Calu3 (cell line): ENCODE measurements around the gene CAMK2N1. TPM values are rescaled to one million over a fixed set of nuclear protein-coding genes. Genes with fewer than 3 reads are reported as not detected.

Experiments
- BruUV-seq: library from RNA; stranded (reverse); fragments of 400-500 nt; replicated peaks from 2 replicates; lab custom pipeline; 2021; lab: Mats Ljungman, UMichigan
- CTCF ChIA-PET: fragments of 300-600 bp; sonication (Branson Sonifier 250); formaldehyde crosslinking; loops from one replicate; lab custom pipeline; 2022; ENCODE audit warnings: antibody characterized with exemption; lab: Charles Lee
- DNase-seq: peaks from one replicate; pipeline ENCODE4 v3.0.0; 2022
- H3K27ac Mint-ChIP-seq: one replicate; pipeline ENCODE4 v1.8.0; 2022; ENCODE audit warnings: mixed read lengths; ENCODE audit not compliant: unreplicated experiment
- H3K27me3 Mint-ChIP-seq: one replicate; pipeline ENCODE4 v1.8.0; 2022; ENCODE audit warnings: mixed read lengths; ENCODE audit not compliant: unreplicated experiment
- H3K36me3 Mint-ChIP-seq: one replicate; pipeline ENCODE4 v1.8.0; 2022; ENCODE audit warnings: mild to moderate bottlenecking, moderate library complexity, mixed read lengths; ENCODE audit not compliant: insufficient read depth, unreplicated experiment
- H3K4me1 Mint-ChIP-seq: one replicate; pipeline ENCODE4 v1.8.0; 2022; ENCODE audit warnings: mild to moderate bottlenecking, low read depth, mixed read lengths; ENCODE audit not compliant: unreplicated experiment
- H3K4me3 Mint-ChIP-seq: one replicate; pipeline ENCODE4 v1.8.0; 2022; ENCODE audit warnings: mild to moderate bottlenecking, low read depth, moderate library complexity, mixed read lengths; ENCODE audit not compliant: unreplicated experiment
- H3K9me3 Mint-ChIP-seq: one replicate; pipeline ENCODE4 v1.8.0; 2022; ENCODE audit warnings: low read depth, mixed read lengths; ENCODE audit not compliant: unreplicated experiment
- CTCF ChIP-seq: fragments of 200-600 bp; IDR thresholded peaks from one replicate; pipeline ENCODE4 v1.8.0; 2022; ENCODE audit warnings: antibody characterized with exemption; ENCODE audit not compliant: unreplicated experiment
- intact Hi-C: fragments of 100-400 bp; cut with micrococcal nuclease; formaldehyde crosslinking; loops from one replicate; pipeline ENCODE4 v1.10.0; 2022; ENCODE audit not compliant: unreplicated experiment
- total RNA-seq: library from RNA; stranded (reverse); gene quantifications from 2 replicates; pipeline ENCODE4 v1.2.3, GENCODE V29; 2022

Gene CAMK2N1
- total RNA-seq, 1 experiment from 2014 or later = 56.0 TPM

- H3K4me1 Mint-ChIP-seq = peaks cover 10% of the 10 kb centered on the region
- H3K27ac Mint-ChIP-seq = no peak overlapping the region
- H3K9me3 Mint-ChIP-seq = no peaks in the 10 kb centered on the region
- H3K27me3 Mint-ChIP-seq = peaks cover 21% of the 10 kb centered on the region
- CTCF ChIA-PET = interaction anchor here (1.0 kb wide), 1 partner anchor 85 kb away, joined by 3 read pairs; no protein-coding TSS in a partner anchor
- TF ChIP-seq CTCF = no peak
- BruUV-seq = no TSS peak
- intact Hi-C loops = no loop called here
- H3K36me3 Mint-ChIP-seq = no peaks in the 10 kb centered on the region
- no peak for DNase-seq
- no peak overlapping the region for H3K4me3 Mint-ChIP-seq
Measured at GRCh38 chr1:20447794-20448193, 38.2 kb downstream of the CAMK2N1 start.

- Mint-ChIP-seq H3K4me1 (peaks cover 10% of the 10 kb centered on the region), H3K27ac (no peak overlapping the region), H3K4me3 (no peak overlapping the region), H3K9me3 (no peaks in the 10 kb centered on the region), H3K36me3 (no peaks in the 10 kb centered on the region), H3K27me3 (peaks cover 21% of the 10 kb centered on the region)
- BruUV-seq = no TSS peak
- intact Hi-C loops = no loop called here
- DNase-seq = peak; percentile 12
- TF ChIP-seq CTCF = no peak
- CTCF ChIA-PET = no interaction called here
Measured at GRCh38 chr1:20446796-20447195, 39.2 kb downstream of the CAMK2N1 start.

- DNase-seq = no peak
- CTCF ChIA-PET = no interaction called here
- intact Hi-C loops = no loop called here
- BruUV-seq = no TSS peak
- H3K9me3 Mint-ChIP-seq = no peaks in the 10 kb centered on the region
- H3K4me3 Mint-ChIP-seq = no peak overlapping the region
- no peaks in the 10 kb centered on the region for H3K36me3 Mint-ChIP-seq
- H3K4me1 Mint-ChIP-seq = peaks cover 10% of the 10 kb centered on the region
- no peak for TF ChIP-seq CTCF
- H3K27me3 Mint-ChIP-seq = peaks cover 21% of the 10 kb centered on the region
- no peak overlapping the region for H3K27ac Mint-ChIP-seq
Measured at GRCh38 chr1:20445956-20446355, 40.1 kb downstream of the CAMK2N1 start.

- Mint-ChIP-seq H3K27me3 (peaks cover 4% of the 10 kb centered on the region), H3K36me3 (no peaks in the 10 kb centered on the region), H3K4me3 (no peak overlapping the region), H3K27ac (no peak overlapping the region), H3K9me3 (no peaks in the 10 kb centered on the region), H3K4me1 (peaks cover 17% of the 10 kb centered on the region)
- CTCF ChIA-PET = no interaction called here
- intact Hi-C loops = no loop called here
- no TSS peak for BruUV-seq
- TF ChIP-seq CTCF = no peak
- no peak for DNase-seq
Measured at GRCh38 chr1:20443703-20444586, 42.1 kb downstream of the CAMK2N1 start.
